Thyroid gland (tissue), 4 donors: ENCODE data around the gene ESYT2. TPM values are rescaled to one million over a fixed set of nuclear protein-coding genes. Genes with fewer than 3 reads are reported as not detected.

ENCODE experiments used
- DNase-seq, 2 donors: peaks; one replicate each; pipeline ENCODE4 v3.0.0-alpha.2; 2019
- H3K27ac ChIP-seq, 3 donors: fragments of 200-600 bp; sonication (generic); 1 replicate in 2 of 3; 2 replicates in 1 of 3; pipeline ENCODE4 v1.5.1; 2016 to 2019; ENCODE audit warnings: mild to moderate bottlenecking in 1 of 3, moderate library complexity in 1 of 3
- H3K27me3 ChIP-seq: fragments of 200-600 bp; sonication (generic); one replicate; pipeline ENCODE4 v1.5.1; 2019
- H3K36me3 ChIP-seq, 2 donors: fragments of 200-600 bp; sonication (generic); one replicate each; pipeline ENCODE4 v1.5.1; 2016 to 2019
- H3K4me1 ChIP-seq, 2 donors: fragments of 200-600 bp; sonication (generic); one replicate each; pipeline ENCODE4 v1.5.1; 2017 to 2019
- H3K4me3 ChIP-seq, 3 donors: fragments of 200-600 bp; sonication (generic); replicated peaks in 1 of 3; 1 replicate in 2 of 3; 2 replicates in 1 of 3; pipeline ENCODE4 v1.5.1; 2016; ENCODE audit warnings: mild to moderate bottlenecking in 1 of 3
- H3K9me3 ChIP-seq: fragments of 200-600 bp; sonication (generic); one replicate; pipeline ENCODE4 v1.5.1; 2017
- CTCF ChIP-seq, 6 experiments: fragments of 200-600 bp in 3 of 6; fragments of 450-650 bp in 3 of 6; sonication (generic) in 3 of 6; IDR thresholded peaks; one replicate each; pipeline ENCODE4 v1.5.1; 2016 to 2019; ENCODE audit warnings: antibody characterized with exemption in 6 of 6, mild to moderate bottlenecking in 2 of 6, inconsistent platforms in 1 of 6, moderate library complexity in 1 of 6
- POLR2A ChIP-seq, 2 donors: fragments of 450-650 bp; IDR thresholded peaks; one replicate each; pipeline ENCODE4 v1.6.1; 2017; ENCODE audit warnings: antibody characterized with exemption in 2 of 2, mild to moderate bottlenecking in 2 of 2, moderate library complexity in 1 of 2
- WGBS, 2 donors: methylation state at CpG; one replicate each; pipeline ENCODE4 v1.1.5; 2017; 5-methylcytosine and 5-hydroxymethylcytosine counted together
- intact Hi-C: fragments of 100-400 bp; cut with DNase I; formaldehyde crosslinking; loops from one replicate; pipeline ENCODE4 v1.15.1; 2023
- total RNA-seq, 4 donors: library from RNA; depleted of rRNA; stranded (reverse); fragments of >200 nt; gene quantifications; one replicate each; pipeline ENCODE4 v1.2.3, GENCODE V29; 2016

ESYT2 gene
- total RNA-seq, 4 donors from 2014 or later: 102 to 123 (median 116) TPM

- Histone ChIP-seq H3K27me3 (no peaks in the 10 kb centered on the region), H3K27ac (peak overlapping the region; percentile 99 to 100 (median 100)), H3K4me3 (peak overlapping the region; percentile 33 to 98 (median 88)), H3K36me3 (no peaks in the 10 kb centered on the region), H3K4me1 (peaks cover 14 to 26% of the 10 kb centered on the region in 2 donors), H3K9me3 (no peaks in the 10 kb centered on the region)
- intact Hi-C loops: loop anchor here (10.0 kb wide), 1 partner anchor 125 kb away; the partner anchor contains the start of gene NCAPG2
- no peak for DNase-seq
- WGBS, 2 donors: 2 to 5% methylated on average over 14 of the region's 14 CpGs
- no peak for TF ChIP-seq CTCF (IDR thresholded peaks at IDR 0.05)
- TF ChIP-seq POLR2A (IDR thresholded peaks at IDR 0.05): no peak
These were observed 958 bp upstream of the ESYT2 start for GRCh38 chr7:158830211-158830723.

- H3K27me3 ChIP-seq: no peaks in the 10 kb centered on the region
- no peaks in the 10 kb centered on the region for H3K36me3 ChIP-seq
- DNase-seq: peak; percentile 71 to 75
- peak overlapping the region; percentile 42 to 98 (median 75) for H3K4me3 ChIP-seq
- H3K9me3 ChIP-seq: no peaks in the 10 kb centered on the region
- 0% methylated on average over 1 of the region's 38 CpGs; no CpG with 5 or more reads in 1 of the 2 donors for WGBS, 2 donors
- intact Hi-C loops: no loop called here
- TF ChIP-seq CTCF (IDR thresholded peaks at IDR 0.05): no peak
- TF ChIP-seq POLR2A (IDR thresholded peaks at IDR 0.05): no peak
- H3K27ac ChIP-seq: peak overlapping the region; percentile 89 to 100 (median 100)
- peaks cover 12 to 18% of the 10 kb centered on the region in 2 donors for H3K4me1 ChIP-seq
These were observed 328 bp downstream of the ESYT2 start for GRCh38 chr7:158829021-158829341.

DNA sequence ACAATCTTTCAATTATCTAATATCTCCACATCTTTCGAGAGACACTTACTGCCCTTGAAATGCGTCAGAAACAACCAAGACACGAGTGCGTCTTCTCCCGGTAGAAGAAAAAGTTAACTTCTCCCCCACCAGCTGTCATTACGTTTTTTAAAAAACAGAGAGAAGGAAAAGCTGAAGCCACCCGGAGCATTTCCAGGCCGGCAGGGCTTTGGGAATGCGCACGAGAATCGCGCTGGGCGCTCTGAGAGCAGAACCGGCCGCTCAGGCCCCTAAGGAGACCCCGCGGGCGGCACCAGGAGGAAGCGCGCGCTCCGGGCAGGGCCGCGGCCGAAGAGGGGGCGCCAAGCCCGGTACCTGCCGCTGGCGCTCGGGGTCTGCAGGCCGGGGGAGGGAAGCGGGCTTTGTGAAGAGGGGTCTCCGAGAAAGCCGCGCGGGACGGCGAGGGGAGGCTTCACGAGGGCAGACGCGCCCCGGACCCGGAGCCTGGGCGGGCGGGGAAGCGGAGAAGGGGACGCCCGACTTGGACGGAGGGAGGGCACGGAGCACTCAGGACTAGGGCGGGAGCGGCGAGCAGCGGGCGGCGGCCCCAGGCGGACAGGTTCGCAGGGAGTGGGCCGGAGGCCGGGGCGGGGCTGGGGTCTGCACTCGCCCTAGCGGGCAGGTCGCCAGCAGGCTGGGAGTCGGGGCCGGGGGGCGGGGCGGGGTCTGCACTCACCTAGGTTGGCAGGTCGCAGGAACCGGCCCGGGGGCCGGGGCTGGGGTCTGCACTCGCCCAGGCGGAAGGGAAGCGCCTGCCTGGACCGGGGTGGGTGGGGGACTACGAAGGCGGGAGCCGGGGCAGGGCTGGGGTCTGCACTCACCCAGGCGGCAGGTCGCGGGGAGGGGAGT is 932 bp downstream of the ESYT2 start:
- peak overlapping the region; percentile 89 to 100 (median 100) for H3K27ac ChIP-seq
- H3K36me3 ChIP-seq: no peaks in the 10 kb centered on the region
- TF ChIP-seq POLR2A (IDR thresholded peaks at IDR 0.05) (peak in 1 of 2 donors; percentile 17), CTCF (IDR thresholded peaks at IDR 0.05) (no peak)
- no peaks in the 10 kb centered on the region for H3K27me3 ChIP-seq
- intact Hi-C loops: no loop called here
- H3K9me3 ChIP-seq: no peaks in the 10 kb centered on the region
- H3K4me3 ChIP-seq: peak overlapping the region; percentile 42 to 98 (median 75)
- 0 to 1% methylated on average over 15 to 18 of the region's 82 CpGs for WGBS, 2 donors
- peaks cover 12 to 18% of the 10 kb centered on the region in 2 donors for H3K4me1 ChIP-seq
- DNase-seq: peak; percentile 53 to 54

- no peaks in the 10 kb centered on the region for H3K36me3 ChIP-seq
- no peaks in the 10 kb centered on the region for H3K27me3 ChIP-seq
- peak overlapping the region in 2 of 3 donors; percentile 75 to 98 for H3K4me3 ChIP-seq
- no peaks in the 10 kb centered on the region for H3K9me3 ChIP-seq
- intact Hi-C loops: no loop called here
- peak overlapping the region; percentile 89 to 100 (median 100) for H3K27ac ChIP-seq
- TF ChIP-seq POLR2A (IDR thresholded peaks at IDR 0.05) (no peak), CTCF (IDR thresholded peaks at IDR 0.05) (no peak)
- 44 to 52% methylated on average over 13 of the region's 13 CpGs for WGBS, 2 donors
- peaks cover 12 to 18% of the 10 kb centered on the region in 2 donors for H3K4me1 ChIP-seq
- DNase-seq: no peak
These were observed 1.7 kb downstream of the ESYT2 start for GRCh38 chr7:158827411-158828132.
